ENCODE results near the gene LRRC4C.

DNA sequence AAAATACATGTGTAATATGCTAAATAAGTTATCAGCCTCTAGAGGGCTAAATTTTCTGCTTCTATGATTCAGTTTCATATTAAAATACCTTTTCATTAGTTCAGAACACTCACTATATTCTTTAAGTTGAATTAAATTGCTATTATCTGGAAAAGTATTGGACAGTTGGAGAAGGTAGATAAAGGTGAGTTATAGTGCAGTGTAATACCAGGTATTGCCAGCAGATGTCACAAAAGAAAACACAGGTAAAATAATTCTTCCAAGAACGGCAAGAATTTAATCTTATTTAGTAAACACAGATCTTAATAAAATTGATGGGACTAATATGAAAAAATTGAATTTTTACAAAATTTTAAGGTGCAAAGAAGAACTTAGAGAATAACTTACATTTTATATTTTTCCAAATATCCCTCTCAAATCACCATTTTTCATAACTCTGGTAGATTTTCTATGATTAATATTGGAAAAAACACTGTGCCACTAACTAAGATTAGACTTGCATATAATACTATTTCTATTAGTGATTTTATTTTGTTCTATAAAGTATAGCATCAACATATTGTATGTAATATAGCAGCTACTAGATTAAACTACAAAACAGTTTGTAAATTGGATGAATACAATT, 1.7 kb upstream of the LRRC4C start:
- TF ChIP-seq, protein P1, sequence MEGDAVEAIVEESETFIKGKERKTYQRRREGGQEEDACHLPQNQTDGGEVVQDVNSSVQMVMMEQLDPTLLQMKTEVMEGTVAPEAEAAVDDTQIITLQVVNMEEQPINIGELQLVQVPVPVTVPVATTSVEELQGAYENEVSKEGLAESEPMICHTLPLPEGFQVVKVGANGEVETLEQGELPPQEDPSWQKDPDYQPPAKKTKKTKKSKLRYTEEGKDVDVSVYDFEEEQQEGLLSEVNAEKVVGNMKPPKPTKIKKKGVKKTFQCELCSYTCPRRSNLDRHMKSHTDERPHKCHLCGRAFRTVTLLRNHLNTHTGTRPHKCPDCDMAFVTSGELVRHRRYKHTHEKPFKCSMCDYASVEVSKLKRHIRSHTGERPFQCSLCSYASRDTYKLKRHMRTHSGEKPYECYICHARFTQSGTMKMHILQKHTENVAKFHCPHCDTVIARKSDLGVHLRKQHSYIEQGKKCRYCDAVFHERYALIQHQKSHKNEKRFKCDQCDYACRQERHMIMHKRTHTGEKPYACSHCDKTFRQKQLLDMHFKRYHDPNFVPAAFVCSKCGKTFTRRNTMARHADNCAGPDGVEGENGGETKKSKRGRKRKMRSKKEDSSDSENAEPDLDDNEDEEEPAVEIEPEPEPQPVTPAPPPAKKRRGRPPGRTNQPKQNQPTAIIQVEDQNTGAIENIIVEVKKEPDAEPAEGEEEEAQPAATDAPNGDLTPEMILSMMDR (IDR thresholded peaks at IDR 0.05; ENCODE audit: poor library complexity, severe bottlenecking) = peak; percentile 72
- TF ChIP-seq TAF1 (IDR thresholded peaks at IDR 0.05; ENCODE audit: low read depth) = no peak
- TF ChIP-seq EZH2 (IDR thresholded peaks at IDR 0.05; ENCODE audit: borderline replicate concordance, insufficient read depth, low read length, poor library complexity, severe bottlenecking) = no peak
- no peak for TF ChIP-seq POLR2AphosphoS5 (IDR thresholded peaks at IDR 0.05)

Data from neural cell (in vitro differentiated cells).